Central memory CD8-positive, alpha-beta T cell (primary cell): ENCODE data around the gene FMN2.

Experiments used
- ATAC-seq: fragments of 150-1000 bp; cut with Tn5 transposase; replicated peaks from 2 replicates; pipeline ENCODE4 v1.10.0; 2022; ENCODE audit warnings: mild to moderate bottlenecking, moderate FRiP score, moderate number of reproducible peaks; ENCODE audit not compliant: poor library complexity, severe bottlenecking; ENCODE audit errors: extremely low read depth
- DNase-seq, 2 donors: peaks; one replicate each; pipeline ENCODE4 v3.0.0; 2021; ENCODE audit warnings: low spot score in 2 of 2
- H3K27ac Mint-ChIP-seq: one replicate; pipeline ENCODE4 v1.8.0; 2022; ENCODE audit warnings: low read depth, mild to moderate bottlenecking, moderate library complexity, mixed read lengths
- H3K27me3 Mint-ChIP-seq: one replicate; pipeline ENCODE4 v1.8.0; 2022; ENCODE audit warnings: mixed read lengths
- H3K36me3 Mint-ChIP-seq: one replicate; pipeline ENCODE4 v1.8.0; 2022; ENCODE audit warnings: mild to moderate bottlenecking, moderate library complexity, mixed read lengths; ENCODE audit not compliant: insufficient read depth
- H3K4me1 Mint-ChIP-seq: one replicate; pipeline ENCODE4 v1.8.0; 2022; ENCODE audit warnings: mixed read lengths
- H3K4me3 Mint-ChIP-seq: one replicate; pipeline ENCODE4 v1.8.0; 2022; ENCODE audit warnings: mild to moderate bottlenecking, moderate library complexity, mixed read lengths
- H3K9me3 Mint-ChIP-seq: one replicate; pipeline ENCODE4 v1.8.0; 2022; ENCODE audit warnings: mixed read lengths

Gene FMN2

DNA sequence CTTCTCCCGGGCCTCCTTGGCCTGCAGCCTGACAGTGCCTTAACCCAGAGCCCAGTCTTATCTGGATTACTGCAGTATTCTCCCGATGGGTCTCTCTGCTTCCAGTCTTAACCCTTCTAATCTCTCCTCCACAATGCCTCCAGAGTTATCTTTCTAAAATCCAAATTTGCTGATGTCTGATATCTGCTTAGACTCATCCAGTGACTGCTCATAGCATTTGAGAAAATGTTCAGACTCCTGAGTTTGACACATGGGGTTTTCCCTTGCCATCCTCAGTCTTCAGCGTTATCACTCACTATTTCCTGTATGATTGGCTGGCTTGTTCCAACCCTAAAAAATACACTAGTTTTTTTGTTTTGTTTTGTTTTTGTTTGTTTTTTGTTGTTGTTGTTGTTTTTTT lies 102.0 kb downstream of the FMN2 start:
- no peak overlapping the region for H3K27ac Mint-ChIP-seq
- DNase-seq (no peak), ATAC-seq (no peak)
- H3K4me3 Mint-ChIP-seq = no peak overlapping the region
- H3K9me3 Mint-ChIP-seq = no peaks in the 10 kb centered on the region
- H3K27me3 Mint-ChIP-seq = no peaks in the 10 kb centered on the region
- H3K4me1 Mint-ChIP-seq = no peaks in the 10 kb centered on the region
- no peaks in the 10 kb centered on the region for H3K36me3 Mint-ChIP-seq

DNA sequence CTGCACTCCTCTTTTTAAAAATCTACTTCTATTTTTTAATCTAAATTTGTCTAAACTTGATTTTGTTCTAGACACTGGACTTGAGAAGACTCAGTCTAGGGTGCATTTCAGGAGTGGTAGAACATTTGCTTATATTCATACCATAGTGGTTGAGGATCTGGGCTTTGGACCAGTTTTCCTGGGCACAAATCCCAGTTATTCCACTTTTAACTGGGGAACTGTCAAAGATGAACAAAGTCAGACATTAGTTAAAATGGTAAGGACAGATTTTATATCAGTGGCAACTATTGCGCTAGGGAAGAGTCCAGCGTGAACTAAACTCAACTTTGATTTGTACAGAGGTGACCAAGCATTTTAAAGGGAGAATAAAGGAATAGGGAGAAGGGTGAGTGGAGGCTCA lies 102.4 kb downstream of the FMN2 start:
- Mint-ChIP-seq H3K9me3 (no peaks in the 10 kb centered on the region), H3K4me1 (no peaks in the 10 kb centered on the region), H3K4me3 (no peak overlapping the region), H3K36me3 (no peaks in the 10 kb centered on the region), H3K27me3 (no peaks in the 10 kb centered on the region), H3K27ac (no peak overlapping the region)
- DNase-seq (no peak), ATAC-seq (no peak)

DNA sequence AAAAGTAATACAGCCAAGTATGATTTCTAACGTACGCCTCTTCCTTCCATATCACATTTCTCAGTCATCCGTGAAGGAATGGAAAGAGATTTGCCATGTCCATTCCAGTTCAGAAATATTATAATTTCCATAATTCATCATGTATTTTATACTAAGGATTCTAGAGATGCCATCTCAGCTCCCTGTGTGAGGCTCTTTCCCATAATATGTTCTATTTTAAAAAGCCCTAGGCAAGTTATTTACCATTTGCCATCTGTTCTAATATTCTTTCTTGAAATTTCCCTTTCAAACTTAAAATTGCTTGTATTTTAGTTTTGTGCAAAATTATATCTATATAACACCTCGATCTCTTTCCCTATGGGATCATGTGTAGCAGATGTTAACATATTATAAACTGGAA lies 106.7 kb downstream of the FMN2 start:
- DNase-seq (no peak), ATAC-seq (no peak)
- Mint-ChIP-seq H3K36me3 (no peaks in the 10 kb centered on the region), H3K27ac (no peak overlapping the region), H3K4me3 (no peak overlapping the region), H3K9me3 (peaks cover 6% of the 10 kb centered on the region), H3K27me3 (no peaks in the 10 kb centered on the region), H3K4me1 (no peaks in the 10 kb centered on the region)

DNA sequence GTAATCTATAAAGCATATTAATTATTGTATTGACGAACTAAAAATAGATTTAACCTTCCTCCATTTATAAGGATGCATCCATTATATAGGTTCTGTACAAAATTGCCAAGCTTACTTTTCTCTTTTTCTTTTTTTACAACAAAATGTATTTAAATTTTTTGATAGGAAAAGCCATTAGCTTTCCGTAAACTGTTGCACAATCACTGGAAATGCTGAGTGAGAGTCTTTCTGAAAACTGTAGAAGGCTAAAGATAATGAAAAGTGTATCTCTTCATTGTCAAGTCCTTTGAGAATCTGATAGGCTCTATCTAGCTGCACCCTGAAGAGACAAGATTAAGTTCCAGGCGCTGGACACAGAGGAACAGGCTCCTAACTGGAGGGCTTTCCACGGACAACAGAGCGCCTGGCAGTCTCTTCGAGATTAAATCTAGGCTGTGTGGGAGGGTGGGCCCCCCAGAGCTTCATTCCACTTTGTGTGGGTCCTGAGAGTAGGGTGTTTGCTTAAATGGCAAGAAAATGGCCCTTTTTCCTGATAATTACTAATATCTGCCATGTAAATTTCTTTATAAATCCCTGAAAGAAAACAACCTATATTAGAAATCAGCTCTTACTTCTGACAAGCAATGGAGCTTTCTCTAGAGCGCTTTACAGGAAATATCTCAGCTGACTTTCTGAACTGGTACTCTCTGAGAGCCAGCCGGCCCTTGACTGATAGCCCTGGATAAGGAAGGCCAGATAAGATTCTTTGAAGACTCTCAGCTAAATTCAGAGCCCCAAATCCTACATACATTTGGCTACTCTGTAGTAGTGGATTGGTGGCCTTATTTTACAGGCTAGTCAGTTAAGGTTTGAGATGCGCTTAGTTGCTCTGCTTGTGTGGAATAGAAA lies 108.3 kb downstream of the FMN2 start:
- Mint-ChIP-seq H3K9me3 (peaks cover 6% of the 10 kb centered on the region), H3K36me3 (no peaks in the 10 kb centered on the region), H3K4me3 (no peak overlapping the region), H3K4me1 (no peaks in the 10 kb centered on the region), H3K27me3 (no peaks in the 10 kb centered on the region), H3K27ac (no peak overlapping the region)
- DNase-seq (no peak), ATAC-seq (no peak)

DNA sequence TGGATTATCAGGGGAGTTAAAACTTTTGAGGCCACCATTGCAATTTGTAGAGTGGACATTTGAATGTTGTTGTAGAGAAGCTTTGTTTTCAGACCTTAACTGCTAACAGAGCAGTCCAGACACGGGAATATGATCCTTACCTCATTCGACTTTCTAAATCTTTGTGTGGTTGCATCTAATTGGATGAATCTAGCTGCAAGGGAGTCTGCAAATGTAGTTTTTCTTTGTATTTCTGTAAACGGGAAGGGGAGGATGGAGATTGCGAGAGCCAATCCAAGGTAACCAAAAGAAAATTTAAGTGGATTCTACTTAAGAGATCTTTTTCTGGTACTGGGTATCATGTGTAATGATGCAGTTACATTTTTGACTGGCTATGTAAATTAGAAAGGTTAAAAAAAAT lies 110.2 kb downstream of the FMN2 start:
- peaks cover 6% of the 10 kb centered on the region for H3K9me3 Mint-ChIP-seq
- H3K27me3 Mint-ChIP-seq = no peaks in the 10 kb centered on the region
- H3K4me3 Mint-ChIP-seq = no peak overlapping the region
- no peaks in the 10 kb centered on the region for H3K36me3 Mint-ChIP-seq
- no peak for ATAC-seq
- H3K4me1 Mint-ChIP-seq = no peaks in the 10 kb centered on the region
- H3K27ac Mint-ChIP-seq = no peak overlapping the region
- no peak for DNase-seq

DNA sequence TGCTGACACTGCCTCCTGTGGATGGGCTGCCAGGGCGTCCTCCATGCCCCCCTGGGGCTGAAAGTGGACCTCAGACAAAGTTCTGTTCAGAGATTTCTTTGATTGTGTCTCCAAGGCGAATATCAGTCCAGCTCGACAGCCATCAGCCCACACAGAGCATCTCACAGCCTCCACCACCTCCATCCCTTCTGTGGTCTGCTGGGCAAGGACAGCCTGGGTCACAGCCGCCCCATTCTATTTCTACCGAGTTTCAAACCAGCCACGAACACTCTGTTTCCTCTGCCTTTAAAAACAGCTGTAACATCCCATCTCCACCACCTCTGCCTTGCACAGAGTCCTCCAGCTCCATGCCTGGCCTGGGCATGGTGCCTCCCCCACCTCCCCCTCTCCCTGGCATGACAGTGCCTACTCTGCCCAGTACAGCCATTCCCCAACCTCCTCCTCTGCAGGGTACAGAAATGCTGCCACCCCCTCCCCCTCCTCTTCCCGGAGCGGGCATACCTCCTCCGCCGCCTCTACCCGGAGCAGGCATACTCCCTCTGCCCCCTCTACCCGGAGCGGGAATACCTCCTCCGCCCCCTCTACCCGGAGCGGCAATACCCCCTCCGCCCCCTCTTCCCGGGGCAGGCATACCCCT lies 115.5 kb downstream of the FMN2 start:
- H3K9me3 Mint-ChIP-seq = peaks cover under 1% of the 10 kb centered on the region

DNA sequence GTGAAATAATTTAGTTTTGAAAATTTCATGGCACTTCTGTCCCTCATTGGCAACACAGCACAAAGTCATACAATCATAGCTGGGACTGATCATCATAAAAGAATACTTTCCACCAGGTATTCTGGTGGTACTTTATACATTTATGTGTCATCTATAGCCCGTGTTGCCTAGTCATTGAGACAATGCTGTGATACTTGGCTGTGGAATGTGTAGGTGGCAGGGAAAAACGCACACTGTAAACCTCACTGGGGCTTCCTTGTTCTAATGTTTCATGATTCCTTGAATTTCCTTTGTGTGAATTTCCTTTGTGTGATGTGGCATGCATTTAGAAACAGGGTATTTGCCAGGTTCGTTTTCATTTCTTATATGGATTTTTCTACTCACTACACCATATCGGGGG lies 118.3 kb downstream of the FMN2 start:
- Mint-ChIP-seq H3K27me3 (no peaks in the 10 kb centered on the region), H3K4me3 (no peak overlapping the region), H3K27ac (no peak overlapping the region), H3K9me3 (no peaks in the 10 kb centered on the region), H3K36me3 (no peaks in the 10 kb centered on the region), H3K4me1 (no peaks in the 10 kb centered on the region)
- no peak for ATAC-seq
- DNase-seq = no peak

More for the DNA sequence above, 115.5 kb downstream of the FMN2 start:
- DNase-seq (no peak), ATAC-seq (no peak)
- no peaks in the 10 kb centered on the region for H3K4me1 Mint-ChIP-seq
- H3K27me3 Mint-ChIP-seq = no peaks in the 10 kb centered on the region
- H3K4me3 Mint-ChIP-seq = no peak overlapping the region
- H3K36me3 Mint-ChIP-seq = no peaks in the 10 kb centered on the region
- no peak overlapping the region for H3K27ac Mint-ChIP-seq

DNA sequence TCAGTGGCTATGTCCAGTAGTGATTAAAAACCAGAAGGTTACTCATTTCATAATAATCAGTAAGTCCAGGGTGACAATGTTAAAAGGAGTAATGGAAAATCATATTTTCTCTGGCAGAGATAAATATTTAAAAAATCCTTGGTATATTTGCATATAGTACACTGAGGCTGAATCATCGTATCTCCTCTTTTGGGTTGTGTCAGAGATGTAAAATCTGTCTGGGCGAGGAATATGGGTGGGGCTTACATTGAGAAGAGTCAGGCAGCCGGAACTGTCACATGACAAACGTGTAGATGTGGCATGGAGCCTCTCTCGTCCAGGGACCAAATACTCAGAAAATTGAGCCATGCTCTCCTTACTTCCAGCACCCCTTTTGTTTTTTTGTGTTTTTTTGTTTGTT lies 120.9 kb downstream of the FMN2 start:
- no peak overlapping the region for H3K4me3 Mint-ChIP-seq
- no peaks in the 10 kb centered on the region for H3K36me3 Mint-ChIP-seq
- no peak for DNase-seq
- no peak for ATAC-seq
- no peaks in the 10 kb centered on the region for H3K9me3 Mint-ChIP-seq
- H3K27ac Mint-ChIP-seq = no peak overlapping the region
- no peaks in the 10 kb centered on the region for H3K4me1 Mint-ChIP-seq
- H3K27me3 Mint-ChIP-seq = no peaks in the 10 kb centered on the region

DNA sequence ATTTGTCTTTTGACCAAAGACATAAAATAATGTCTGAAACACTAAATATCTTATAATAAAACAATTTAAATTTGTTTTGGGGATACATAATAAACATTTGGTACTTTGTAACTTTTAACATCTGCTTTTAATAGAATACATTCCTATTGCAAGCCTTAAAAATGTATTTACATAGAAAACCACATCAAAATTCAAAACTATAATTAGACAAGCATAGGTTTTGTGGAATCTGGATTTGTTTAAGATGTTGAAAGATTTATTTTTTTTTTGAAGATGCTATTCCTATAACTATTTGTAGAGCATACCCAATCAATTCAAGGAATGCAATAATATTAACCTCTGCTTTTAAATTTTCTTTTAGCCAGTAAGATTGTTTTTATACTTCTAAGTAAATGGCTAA lies 125.7 kb downstream of the FMN2 start:
- Mint-ChIP-seq H3K4me3 (no peak overlapping the region), H3K4me1 (no peaks in the 10 kb centered on the region), H3K27me3 (no peaks in the 10 kb centered on the region), H3K27ac (no peak overlapping the region), H3K9me3 (no peaks in the 10 kb centered on the region), H3K36me3 (no peaks in the 10 kb centered on the region)
- ATAC-seq (no peak), DNase-seq (no peak)

DNA sequence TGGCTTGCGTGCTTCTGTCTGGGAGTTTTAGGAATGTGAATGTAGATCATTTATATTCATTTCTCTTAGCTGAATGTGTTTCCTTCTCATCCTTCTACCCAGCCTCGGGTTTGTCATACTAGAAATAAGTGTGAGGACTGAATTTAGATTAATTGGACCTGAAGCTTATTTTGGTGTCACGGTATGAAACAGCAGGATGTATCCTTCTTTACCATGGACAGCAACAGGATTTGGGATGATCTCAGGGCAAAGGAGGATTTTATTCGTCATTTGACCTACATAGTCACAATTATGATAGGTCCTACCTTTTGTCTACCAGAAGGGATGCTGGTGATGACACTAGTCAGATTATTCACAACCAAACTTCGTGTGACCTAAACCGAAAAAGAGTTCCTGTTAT lies 127.4 kb downstream of the FMN2 start:
- Mint-ChIP-seq H3K4me3 (no peak overlapping the region), H3K27me3 (no peaks in the 10 kb centered on the region), H3K9me3 (peaks cover 6% of the 10 kb centered on the region), H3K27ac (no peak overlapping the region), H3K4me1 (no peaks in the 10 kb centered on the region), H3K36me3 (no peaks in the 10 kb centered on the region)
- DNase-seq = no peak
- no peak for ATAC-seq

DNA sequence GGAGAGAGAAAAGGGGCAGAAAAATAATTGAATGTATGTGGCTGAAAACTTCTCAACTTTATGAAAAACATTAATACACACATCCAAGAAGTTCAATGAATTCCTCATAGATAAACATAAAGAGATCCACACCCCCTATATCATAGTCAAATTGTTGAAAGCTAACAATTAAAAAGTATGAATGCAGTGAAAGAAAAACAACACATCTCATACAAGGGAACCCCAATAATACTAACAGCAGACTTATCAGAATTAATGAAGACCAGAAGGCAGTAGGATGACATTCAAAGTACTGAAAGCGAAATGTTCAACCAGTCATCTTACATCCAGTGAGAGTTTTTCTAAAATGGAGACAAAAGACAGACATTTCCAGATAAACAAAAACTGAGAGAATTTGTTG lies 134.4 kb downstream of the FMN2 start:
- Mint-ChIP-seq H3K4me1 (no peaks in the 10 kb centered on the region), H3K27ac (no peak overlapping the region), H3K9me3 (peaks cover 29% of the 10 kb centered on the region), H3K27me3 (no peaks in the 10 kb centered on the region), H3K36me3 (no peaks in the 10 kb centered on the region), H3K4me3 (no peak overlapping the region)
- no peak for DNase-seq
- no peak for ATAC-seq

DNA sequence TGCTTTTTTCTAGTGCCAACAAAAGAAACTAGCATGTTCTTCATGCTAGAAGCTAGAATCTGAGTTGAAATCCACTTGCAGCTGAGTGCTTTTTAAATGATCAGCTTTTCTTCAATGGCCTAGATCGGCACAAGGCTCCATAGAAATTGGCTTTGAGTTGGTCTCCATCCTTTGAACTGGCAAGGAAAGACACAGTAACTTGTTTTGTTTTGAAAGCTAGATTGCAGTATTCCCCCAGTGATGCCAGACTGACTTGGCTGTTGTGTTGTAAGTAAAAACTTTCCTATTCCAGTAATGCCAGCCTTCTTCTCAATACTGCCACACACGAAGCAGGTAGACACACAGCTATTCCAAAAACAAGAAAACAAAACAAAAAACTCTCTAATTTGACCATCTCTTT lies 139.1 kb downstream of the FMN2 start:
- no peaks in the 10 kb centered on the region for H3K36me3 Mint-ChIP-seq
- DNase-seq (no peak), ATAC-seq (no peak)
- H3K27ac Mint-ChIP-seq = no peak overlapping the region
- peaks cover 10% of the 10 kb centered on the region for H3K9me3 Mint-ChIP-seq
- no peaks in the 10 kb centered on the region for H3K4me1 Mint-ChIP-seq
- no peaks in the 10 kb centered on the region for H3K27me3 Mint-ChIP-seq
- no peak overlapping the region for H3K4me3 Mint-ChIP-seq

DNA sequence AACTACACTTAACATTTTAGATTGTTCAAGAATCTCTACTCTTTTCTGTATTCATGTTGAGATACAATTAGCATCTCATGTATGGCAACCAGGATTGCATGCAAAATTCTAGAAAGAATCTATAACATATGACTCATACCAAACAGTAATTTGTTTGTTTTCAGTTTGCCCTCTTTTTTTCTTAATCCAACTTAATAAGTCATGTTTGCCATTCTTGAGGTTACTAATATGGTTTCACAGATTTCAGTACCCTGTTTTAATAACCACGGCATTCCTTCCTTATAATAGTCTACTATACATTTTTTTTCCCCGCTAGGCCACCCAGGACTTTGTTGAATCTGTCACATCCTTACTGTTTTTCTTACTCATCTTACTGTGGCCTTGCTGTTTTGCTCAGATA lies 140.8 kb downstream of the FMN2 start:
- no peaks in the 10 kb centered on the region for H3K27me3 Mint-ChIP-seq
- H3K36me3 Mint-ChIP-seq = no peaks in the 10 kb centered on the region
- no peaks in the 10 kb centered on the region for H3K4me1 Mint-ChIP-seq
- H3K9me3 Mint-ChIP-seq = no peaks in the 10 kb centered on the region
- ATAC-seq (no peak), DNase-seq (no peak)
- H3K27ac Mint-ChIP-seq = no peak overlapping the region
- no peak overlapping the region for H3K4me3 Mint-ChIP-seq
